ENCODE data around the gene CERS1. TPM values are rescaled to one million over a fixed set of nuclear protein-coding genes. Genes with fewer than 3 reads are reported as not detected.

CERS1 gene
- total RNA-seq, 1 experiment from 2014 or later, result 0.96 TPM

- Histone ChIP-seq H3K9me3 (ENCODE audit: control insufficient read depth in 1 of 2, insufficient read depth in 1 of 2, low read depth in 1 of 2, low read length in 2 of 2) (no peaks in the 10 kb centered on the region), H3K4me2 (ENCODE audit: low read length) (no peak overlapping the region), H3K36me3 (ENCODE audit: control insufficient read depth in 1 of 2, insufficient read depth in 2 of 2, low read length in 2 of 2) (peaks cover 37 to 64% of the 10 kb centered on the region in 2 experiments)
These were observed 46.9 kb downstream of the CERS1 start for GRCh38 chr19:18848878-18849661.

More at GRCh38 chr19:18848878-18849661, 46.9 kb downstream of the CERS1 start:
- DNase-seq (ENCODE audit: low read depth, low spot score) (no peak), ATAC-seq (no peak)
- ChIA-PET RAD21 (ENCODE audit: low non-redundant PET in 1 of 2, low total read pairs in 2 of 2, uncharacterized antibody in 2 of 2, unreplicated experiment in 2 of 2) (no interaction called here), CTCF (no interaction called here), POLR2A (no interaction called here)
- Histone ChIP-seq H3K4me3 (replicated peaks in 1 of 2; ENCODE audit: low read depth in 1 of 2, low read length in 2 of 2) (no peak overlapping the region), H2AFZ (ENCODE audit: low read depth, low read length, poor library complexity, severe bottlenecking) (no peak overlapping the region), H4K20me1 (ENCODE audit: insufficient read depth) (peaks cover 22% of the 10 kb centered on the region; the same call in 1 of the 2 replicates), H3K9ac (ENCODE audit: low read length) (no peak overlapping the region), H3K27me3 (ENCODE audit: insufficient read depth, low read length) (no peaks in the 10 kb centered on the region), H3K4me1 (ENCODE audit: control insufficient read depth in 1 of 2, insufficient read depth in 2 of 2, low read length in 2 of 2) (no peaks in the 10 kb centered on the region), H3K79me2 (ENCODE audit: insufficient read depth, low read length) (peaks cover 85% of the 10 kb centered on the region), H3K27ac (ENCODE audit: low read depth, low read length) (no peak overlapping the region), H3K9me2 (ENCODE audit: insufficient read depth) (no peaks in the 10 kb centered on the region)
- intact Hi-C loops (cut with micrococcal nuclease), result loop anchor here (5.0 kb wide), 1 partner anchor 397 kb away; no protein-coding TSS in a partner anchor
- BruUV-seq (replicated peaks), result no TSS peak
- no peak for TF ChIP-seq POLR2A (IDR thresholded peaks at IDR 0.05; ENCODE audit: borderline replicate concordance, extremely low read depth, insufficient read depth, insufficient read length)
- TF ChIP-seq POLR2AphosphoS5 (IDR thresholded peaks at IDR 0.05; ENCODE audit: low read depth, low read length), result no peak
- TF ChIP-seq, protein P1, sequence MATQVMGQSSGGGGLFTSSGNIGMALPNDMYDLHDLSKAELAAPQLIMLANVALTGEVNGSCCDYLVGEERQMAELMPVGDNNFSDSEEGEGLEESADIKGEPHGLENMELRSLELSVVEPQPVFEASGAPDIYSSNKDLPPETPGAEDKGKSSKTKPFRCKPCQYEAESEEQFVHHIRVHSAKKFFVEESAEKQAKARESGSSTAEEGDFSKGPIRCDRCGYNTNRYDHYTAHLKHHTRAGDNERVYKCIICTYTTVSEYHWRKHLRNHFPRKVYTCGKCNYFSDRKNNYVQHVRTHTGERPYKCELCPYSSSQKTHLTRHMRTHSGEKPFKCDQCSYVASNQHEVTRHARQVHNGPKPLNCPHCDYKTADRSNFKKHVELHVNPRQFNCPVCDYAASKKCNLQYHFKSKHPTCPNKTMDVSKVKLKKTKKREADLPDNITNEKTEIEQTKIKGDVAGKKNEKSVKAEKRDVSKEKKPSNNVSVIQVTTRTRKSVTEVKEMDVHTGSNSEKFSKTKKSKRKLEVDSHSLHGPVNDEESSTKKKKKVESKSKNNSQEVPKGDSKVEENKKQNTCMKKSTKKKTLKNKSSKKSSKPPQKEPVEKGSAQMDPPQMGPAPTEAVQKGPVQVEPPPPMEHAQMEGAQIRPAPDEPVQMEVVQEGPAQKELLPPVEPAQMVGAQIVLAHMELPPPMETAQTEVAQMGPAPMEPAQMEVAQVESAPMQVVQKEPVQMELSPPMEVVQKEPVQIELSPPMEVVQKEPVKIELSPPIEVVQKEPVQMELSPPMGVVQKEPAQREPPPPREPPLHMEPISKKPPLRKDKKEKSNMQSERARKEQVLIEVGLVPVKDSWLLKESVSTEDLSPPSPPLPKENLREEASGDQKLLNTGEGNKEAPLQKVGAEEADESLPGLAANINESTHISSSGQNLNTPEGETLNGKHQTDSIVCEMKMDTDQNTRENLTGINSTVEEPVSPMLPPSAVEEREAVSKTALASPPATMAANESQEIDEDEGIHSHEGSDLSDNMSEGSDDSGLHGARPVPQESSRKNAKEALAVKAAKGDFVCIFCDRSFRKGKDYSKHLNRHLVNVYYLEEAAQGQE (IDR thresholded peaks at IDR 0.05; ENCODE audit: low read depth), result no peak

Data from HCT116 (cell line).